NT2/D1 (cell line): ENCODE measurements around the gene TRAPPC1.

Source experiments
- DNase-seq: peaks from one replicate; pipeline ENCODE4 v3.0.0-alpha.2; 2011; ENCODE audit warnings: low read depth, low spot score
- H3K27me3 ChIP-seq: 2 replicates; pipeline ENCODE4 v1.6.0; 2011; ENCODE audit warnings: mild to moderate bottlenecking; ENCODE audit not compliant: insufficient read length, insufficient read depth
- H3K36me3 ChIP-seq: 2 replicates; pipeline ENCODE4 v1.6.1; 2011; ENCODE audit warnings: mild to moderate bottlenecking, low read length, mixed read lengths; ENCODE audit not compliant: insufficient read depth, insufficient read length
- H3K4me1 ChIP-seq: 2 replicates; pipeline ENCODE4 v1.5.1; 2011; ENCODE audit not compliant: insufficient read depth, insufficient read length
- H3K4me3 ChIP-seq: 2 replicates; pipeline ENCODE4 v1.5.1; 2011; ENCODE audit warnings: low read depth; ENCODE audit not compliant: insufficient read length
- H3K9ac ChIP-seq: 2 replicates; pipeline ENCODE4 v1.6.0; 2011; ENCODE audit warnings: low read depth; ENCODE audit not compliant: insufficient read length
- H3K9me3 ChIP-seq: 2 replicates; pipeline ENCODE4 v1.5.1; 2011; ENCODE audit warnings: mild to moderate bottlenecking, low read length; ENCODE audit not compliant: insufficient read depth
- SUZ12 ChIP-seq: IDR thresholded peaks from 2 replicates; pipeline ENCODE4 v1.6.1; 2011; ENCODE audit not compliant: insufficient read length, insufficient read depth; ENCODE audit errors: extremely low read depth
- YY1 ChIP-seq: IDR thresholded peaks from 2 replicates; pipeline ENCODE4 v1.6.1; 2011; ENCODE audit not compliant: insufficient read length, insufficient read depth
- ZNF274 ChIP-seq: IDR thresholded peaks from 2 replicates; pipeline ENCODE4 v1.6.1; 2011; ENCODE audit warnings: mild to moderate bottlenecking, low read depth, low read length

TRAPPC1 gene

GRCh38 chr17:7922845-7923628 lies 8.7 kb downstream of the TRAPPC1 start:
- no peak overlapping the region for H3K9ac ChIP-seq
- peaks cover 2% of the 10 kb centered on the region for H3K27me3 ChIP-seq
- H3K9me3 ChIP-seq, result no peaks in the 10 kb centered on the region
- DNase-seq, result no peak
- H3K4me3 ChIP-seq, result no peak overlapping the region
- no peak for TF ChIP-seq ZNF274
- TF ChIP-seq SUZ12, result no peak
- TF ChIP-seq YY1, result no peak
- H3K4me1 ChIP-seq, result peaks cover 3% of the 10 kb centered on the region
- no peaks in the 10 kb centered on the region for H3K36me3 ChIP-seq

- no peak for TF ChIP-seq SUZ12
- no peak for TF ChIP-seq ZNF274
- TF ChIP-seq YY1, result no peak
- no peak for DNase-seq
- H3K9ac ChIP-seq, result no peak overlapping the region
- H3K4me1 ChIP-seq, result peaks cover 3% of the 10 kb centered on the region
- H3K4me3 ChIP-seq, result no peak overlapping the region
- H3K9me3 ChIP-seq, result no peaks in the 10 kb centered on the region
- H3K36me3 ChIP-seq, result no peaks in the 10 kb centered on the region
- H3K27me3 ChIP-seq, result no peaks in the 10 kb centered on the region
Measured at GRCh38 chr17:7922269-7922844, 9.4 kb downstream of the TRAPPC1 start.

DNA sequence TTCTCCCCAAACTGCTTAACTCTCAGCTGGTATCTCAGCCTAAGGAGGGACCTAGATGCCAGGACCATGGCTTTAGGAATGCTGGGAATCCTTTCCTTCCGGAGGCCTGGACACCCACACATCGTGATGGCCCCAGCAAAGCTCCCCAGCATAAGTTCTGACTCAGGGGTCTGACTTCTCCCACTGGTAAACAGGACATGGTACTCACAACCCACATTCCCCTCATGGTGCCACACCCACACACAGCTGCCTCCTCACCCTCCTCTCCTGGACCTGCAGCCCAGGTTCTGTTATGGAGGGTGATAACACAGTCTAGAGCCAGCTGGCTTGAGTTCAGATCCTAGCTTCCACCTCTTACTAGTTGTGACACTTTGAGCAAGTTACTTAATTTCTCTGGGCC lies 14.9 kb downstream of the TRAPPC1 start:
- H3K4me3 ChIP-seq, result no peak overlapping the region
- H3K36me3 ChIP-seq, result no peaks in the 10 kb centered on the region
- no peak for TF ChIP-seq YY1
- no peak for TF ChIP-seq ZNF274
- no peak for DNase-seq
- peaks cover 3% of the 10 kb centered on the region for H3K4me1 ChIP-seq
- no peak overlapping the region for H3K9ac ChIP-seq
- peaks cover 5% of the 10 kb centered on the region; the same call in 1 of the 2 replicates for H3K9me3 ChIP-seq
- peaks cover 8% of the 10 kb centered on the region for H3K27me3 ChIP-seq

GRCh38 chr17:7916385-7916682 lies 15.4 kb downstream of the TRAPPC1 start:
- H3K9me3 ChIP-seq, result peaks cover 5% of the 10 kb centered on the region; the same call in 1 of the 2 replicates
- no peak for TF ChIP-seq SUZ12
- peak overlapping the region; percentile 46 for H3K4me3 ChIP-seq
- DNase-seq, result no peak
- no peaks in the 10 kb centered on the region for H3K36me3 ChIP-seq
- peak overlapping the region; percentile 67 for H3K9ac ChIP-seq
- peaks cover 3% of the 10 kb centered on the region for H3K4me1 ChIP-seq
- H3K27me3 ChIP-seq, result peaks cover 8% of the 10 kb centered on the region

DNA sequence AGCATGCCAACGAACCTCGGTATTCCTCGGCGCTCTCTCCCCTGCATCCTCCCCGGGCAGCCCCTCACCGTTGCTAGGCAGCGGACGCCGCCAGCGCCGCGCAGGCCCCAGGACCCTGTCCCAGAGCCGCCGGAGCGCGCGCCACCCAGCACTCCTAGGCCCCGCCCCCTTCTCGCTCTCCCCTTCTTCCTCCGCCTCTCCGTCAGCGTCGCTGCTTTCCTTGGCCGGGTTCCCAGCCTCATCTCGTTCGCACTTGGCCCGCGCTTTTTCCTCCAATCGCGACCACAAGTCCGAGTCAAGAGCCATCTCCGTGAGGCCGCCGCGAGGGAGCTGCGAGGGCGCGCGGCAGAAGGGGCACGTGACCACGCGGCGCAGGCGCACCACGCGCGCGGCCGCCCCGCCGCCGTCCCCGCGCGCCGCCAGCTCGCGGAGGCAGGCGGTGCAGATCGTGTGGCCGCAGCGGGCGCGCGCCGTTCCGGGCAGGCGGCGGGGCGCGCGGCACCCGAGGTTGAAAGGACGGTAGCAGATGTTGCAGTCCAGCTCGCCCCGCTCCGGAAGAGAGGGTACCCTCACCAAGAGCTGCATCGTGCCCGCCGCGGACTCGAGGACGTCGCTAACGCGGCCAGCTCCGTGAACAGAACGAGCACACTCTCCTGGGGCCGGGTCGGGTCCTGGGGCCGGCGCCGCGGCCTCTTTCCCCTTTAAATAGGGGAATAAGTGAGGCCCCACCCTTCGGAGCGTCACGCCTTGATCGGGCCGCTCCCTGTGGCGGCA lies 15.9 kb downstream of the TRAPPC1 start, which contains the start of gene RNF227:
Gene RNF227, minus strand, starts transcription at position 679 of the 774 bp plus-strand sequence. Its CDS starts 94 bp downstream, at position 585.
- Histone ChIP-seq H3K9me3 (peaks cover 5% of the 10 kb centered on the region; the same call in 1 of the 2 replicates), H3K4me1 (peaks cover 3% of the 10 kb centered on the region)
- TF ChIP-seq YY1, result no peak
- no peak for TF ChIP-seq ZNF274
- TF ChIP-seq SUZ12, result no peak

GRCh38 chr17:7915179-7915610 lies 16.6 kb downstream of the TRAPPC1 start:
- H3K36me3 ChIP-seq, result peaks cover 6% of the 10 kb centered on the region
- peaks cover 8% of the 10 kb centered on the region for H3K27me3 ChIP-seq
- H3K4me1 ChIP-seq, result peaks cover 3% of the 10 kb centered on the region
- DNase-seq, result no peak
- peak overlapping the region; percentile 59 for H3K9ac ChIP-seq
- TF ChIP-seq SUZ12, result no peak
- no peak for TF ChIP-seq YY1
- no peak for TF ChIP-seq ZNF274
- H3K4me3 ChIP-seq, result peak overlapping the region; percentile 46
- peaks cover 5% of the 10 kb centered on the region; the same call in 1 of the 2 replicates for H3K9me3 ChIP-seq

More for the DNA sequence above, 15.9 kb downstream of the TRAPPC1 start, which contains the start of gene RNF227:
- Histone ChIP-seq H3K36me3 (peaks cover under 1% of the 10 kb centered on the region), H3K27me3 (peaks cover 8% of the 10 kb centered on the region), H3K4me3 (peak within 1 kb of the TSS; percentile 46), H3K9ac (peak within 1 kb of the TSS; percentile 67)
- DNase-seq, result no peak
